K562 (cell line): ENCODE data around the gene RNF167.

Source experiments
- BRCA1 ChIP-seq, 2 experiments: fragments of 450-650 bp in 1 of 2; sonication (generic) in 1 of 2; formaldehyde crosslinking in 1 of 2; IDR thresholded peaks; 2 replicates each; pipeline versions ENCODE4 v1.5.0 to v1.6.1; 2017 to 2020; ENCODE audit warnings: mild to moderate bottlenecking in 1 of 2, missing genetic modification reagents in 1 of 2
- ETV5 ChIP-seq: sonication (generic); formaldehyde crosslinking; IDR thresholded peaks from 2 replicates; pipeline ENCODE4 v1.4.0; 2020; ENCODE audit warnings: low read depth, mild to moderate bottlenecking, missing genetic modification reagents
- EWSR1 ChIP-seq: fragments of 450-650 bp; IDR thresholded peaks from 2 replicates; pipeline ENCODE4 v1.6.1; 2018; ENCODE audit warnings: borderline replicate concordance, mild to moderate bottlenecking, low read depth, moderate library complexity; ENCODE audit not compliant: partially characterized antibody
- FOXA3 ChIP-seq, 2 experiments: fragments of 450-650 bp in 1 of 2; sonication (generic) in 1 of 2; formaldehyde crosslinking; IDR thresholded peaks in 1 of 2; conservative IDR thresholded peaks in 1 of 2; 2 replicates each; pipeline versions ENCODE4 v1.4.0 to v1.8.0; 2020 to 2022; ENCODE audit warnings: mild to moderate bottlenecking in 2 of 2, missing genetic modification reagents in 1 of 2
- NFRKB ChIP-seq: fragments of 450-650 bp; IDR thresholded peaks from 2 replicates; pipeline ENCODE4 v1.6.1; 2016; ENCODE audit warnings: low read depth
- POLR2A ChIP-seq: fragments of 450-650 bp; conservative IDR thresholded peaks from 2 replicates; pipeline ENCODE4 v1.6.1; 2016
- SP2 ChIP-seq: IDR thresholded peaks from 2 replicates; pipeline ENCODE4 v1.6.1; 2011; ENCODE audit warnings: mild to moderate bottlenecking, low read depth, low read length, moderate library complexity; ENCODE audit not compliant: poor library complexity, severe bottlenecking; ENCODE audit errors: extremely low read depth
- YY1 ChIP-seq, 3 experiments: IDR thresholded peaks; 2 replicates each; pipeline ENCODE4 v1.6.1; 2011; ENCODE audit warnings: low read length in 2 of 3, mild to moderate bottlenecking in 2 of 3, moderate library complexity in 2 of 3, borderline replicate concordance in 1 of 3, control low read depth in 1 of 3, low read depth in 1 of 3; ENCODE audit not compliant: insufficient read depth in 3 of 3, insufficient replicate concordance in 2 of 3, control insufficient read depth in 1 of 3, insufficient read length in 1 of 3; ENCODE audit errors: extremely low read depth in 1 of 3
- ZNF184 ChIP-seq: sonication (generic); formaldehyde crosslinking; IDR thresholded peaks from 2 replicates; pipeline ENCODE4 v1.5.0; 2020; ENCODE audit warnings: missing genetic modification reagents
- TF ChIP-seq, protein P1 (sequence below), 2 experiments: fragments of 450-650 bp; IDR thresholded peaks; 2 replicates each; pipeline ENCODE4 v1.6.1; 2016; ENCODE audit warnings: mild to moderate bottlenecking in 2 of 2, borderline replicate concordance in 1 of 2, low read depth in 1 of 2, moderate library complexity in 1 of 2
- TF ChIP-seq, protein P2 (sequence below), 3 experiments: IDR thresholded peaks in 2 of 3; conservative IDR thresholded peaks in 1 of 3; 2 replicates each; pipeline ENCODE4 v1.5.1; 2011 to 2012; ENCODE audit warnings: low read length in 3 of 3, mild to moderate bottlenecking in 3 of 3, control low read depth in 2 of 3, improper control_type of control experiment in 1 of 3, inconsistent platforms in 1 of 3, low read depth in 1 of 3, mixed read lengths in 1 of 3, moderate library complexity in 1 of 3; ENCODE audit not compliant: insufficient read depth in 2 of 3
- TF ChIP-seq, protein P3 (sequence below), 2 experiments: fragments of 450-650 bp in 1 of 2; sonication (generic) in 1 of 2; formaldehyde crosslinking in 1 of 2; IDR thresholded peaks in 1 of 2; conservative IDR thresholded peaks in 1 of 2; 2 replicates each; pipeline versions ENCODE4 v1.6.1 to v1.8.1; 2016 to 2023; ENCODE audit warnings: mild to moderate bottlenecking in 2 of 2, moderate library complexity in 2 of 2, inconsistent platforms in 1 of 2, missing genetic modification reagents in 1 of 2

DNA sequence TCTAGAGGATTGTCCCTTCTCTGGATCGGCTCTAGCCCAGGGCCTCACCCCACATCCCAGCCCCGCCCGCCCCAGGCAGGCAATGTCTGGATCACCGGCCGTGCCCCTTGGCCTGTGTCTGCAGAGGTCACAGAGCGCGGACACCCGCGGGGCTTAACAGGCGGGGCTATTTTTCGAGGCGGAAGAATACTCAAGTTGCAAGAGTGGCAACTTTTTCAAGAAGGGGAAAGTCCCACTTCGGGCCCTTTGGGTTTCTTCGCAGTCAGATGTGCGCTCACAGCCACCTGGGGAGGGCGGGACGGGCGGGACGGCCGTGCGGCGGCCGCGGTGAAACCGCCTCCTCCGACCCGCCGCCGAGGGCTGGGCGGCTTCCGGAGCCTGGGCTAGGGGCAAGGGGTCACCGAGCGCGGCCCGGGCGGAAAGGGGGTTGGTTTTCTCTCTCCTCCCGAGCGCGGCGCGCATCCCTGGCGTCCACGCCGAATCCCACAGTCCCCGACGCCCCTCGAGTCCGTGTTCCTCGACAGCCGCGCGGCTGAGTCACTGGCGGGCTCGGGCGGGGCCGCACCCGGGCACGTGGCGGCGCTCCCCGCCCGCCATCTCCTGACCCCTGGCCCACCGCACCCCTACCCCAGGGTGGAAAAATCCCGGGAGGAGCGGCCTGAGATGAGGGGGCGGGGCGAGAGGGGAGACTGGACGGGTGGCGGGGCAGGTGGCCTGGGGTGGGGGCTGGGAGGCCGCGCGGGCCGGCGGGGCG lies 9.4 kb downstream of the RNF167 start:
- no peak for TF ChIP-seq POLR2A
- TF ChIP-seq YY1 (IDR thresholded peaks at IDR 0.05; ENCODE audit: borderline replicate concordance in 1 of 3, control insufficient read depth in 1 of 3, extremely low read depth in 1 of 3, insufficient read depth in 3 of 3, insufficient read length in 1 of 3, insufficient replicate concordance in 2 of 3, low read depth in 1 of 3, low read length in 2 of 3): peak in 1 of 3 experiments; percentile 7
- TF ChIP-seq NFRKB: no peak
- TF ChIP-seq ETV5: peak; percentile 37
- TF ChIP-seq FOXA3 (CRISPR knock-in tag; conservative IDR thresholded peaks at IDR 0.05 in 1 of 2, IDR thresholded peaks at IDR 0.05 in 1 of 2): no peak
- no peak for TF ChIP-seq ZNF184 (CRISPR knock-in tag)
- TF ChIP-seq BRCA1 (IDR thresholded peaks at IDR 0.05): no peak
- TF ChIP-seq BRCA1 (CRISPR knock-in tag; IDR thresholded peaks at IDR 0.05): no peak
- TF ChIP-seq, protein P1, sequence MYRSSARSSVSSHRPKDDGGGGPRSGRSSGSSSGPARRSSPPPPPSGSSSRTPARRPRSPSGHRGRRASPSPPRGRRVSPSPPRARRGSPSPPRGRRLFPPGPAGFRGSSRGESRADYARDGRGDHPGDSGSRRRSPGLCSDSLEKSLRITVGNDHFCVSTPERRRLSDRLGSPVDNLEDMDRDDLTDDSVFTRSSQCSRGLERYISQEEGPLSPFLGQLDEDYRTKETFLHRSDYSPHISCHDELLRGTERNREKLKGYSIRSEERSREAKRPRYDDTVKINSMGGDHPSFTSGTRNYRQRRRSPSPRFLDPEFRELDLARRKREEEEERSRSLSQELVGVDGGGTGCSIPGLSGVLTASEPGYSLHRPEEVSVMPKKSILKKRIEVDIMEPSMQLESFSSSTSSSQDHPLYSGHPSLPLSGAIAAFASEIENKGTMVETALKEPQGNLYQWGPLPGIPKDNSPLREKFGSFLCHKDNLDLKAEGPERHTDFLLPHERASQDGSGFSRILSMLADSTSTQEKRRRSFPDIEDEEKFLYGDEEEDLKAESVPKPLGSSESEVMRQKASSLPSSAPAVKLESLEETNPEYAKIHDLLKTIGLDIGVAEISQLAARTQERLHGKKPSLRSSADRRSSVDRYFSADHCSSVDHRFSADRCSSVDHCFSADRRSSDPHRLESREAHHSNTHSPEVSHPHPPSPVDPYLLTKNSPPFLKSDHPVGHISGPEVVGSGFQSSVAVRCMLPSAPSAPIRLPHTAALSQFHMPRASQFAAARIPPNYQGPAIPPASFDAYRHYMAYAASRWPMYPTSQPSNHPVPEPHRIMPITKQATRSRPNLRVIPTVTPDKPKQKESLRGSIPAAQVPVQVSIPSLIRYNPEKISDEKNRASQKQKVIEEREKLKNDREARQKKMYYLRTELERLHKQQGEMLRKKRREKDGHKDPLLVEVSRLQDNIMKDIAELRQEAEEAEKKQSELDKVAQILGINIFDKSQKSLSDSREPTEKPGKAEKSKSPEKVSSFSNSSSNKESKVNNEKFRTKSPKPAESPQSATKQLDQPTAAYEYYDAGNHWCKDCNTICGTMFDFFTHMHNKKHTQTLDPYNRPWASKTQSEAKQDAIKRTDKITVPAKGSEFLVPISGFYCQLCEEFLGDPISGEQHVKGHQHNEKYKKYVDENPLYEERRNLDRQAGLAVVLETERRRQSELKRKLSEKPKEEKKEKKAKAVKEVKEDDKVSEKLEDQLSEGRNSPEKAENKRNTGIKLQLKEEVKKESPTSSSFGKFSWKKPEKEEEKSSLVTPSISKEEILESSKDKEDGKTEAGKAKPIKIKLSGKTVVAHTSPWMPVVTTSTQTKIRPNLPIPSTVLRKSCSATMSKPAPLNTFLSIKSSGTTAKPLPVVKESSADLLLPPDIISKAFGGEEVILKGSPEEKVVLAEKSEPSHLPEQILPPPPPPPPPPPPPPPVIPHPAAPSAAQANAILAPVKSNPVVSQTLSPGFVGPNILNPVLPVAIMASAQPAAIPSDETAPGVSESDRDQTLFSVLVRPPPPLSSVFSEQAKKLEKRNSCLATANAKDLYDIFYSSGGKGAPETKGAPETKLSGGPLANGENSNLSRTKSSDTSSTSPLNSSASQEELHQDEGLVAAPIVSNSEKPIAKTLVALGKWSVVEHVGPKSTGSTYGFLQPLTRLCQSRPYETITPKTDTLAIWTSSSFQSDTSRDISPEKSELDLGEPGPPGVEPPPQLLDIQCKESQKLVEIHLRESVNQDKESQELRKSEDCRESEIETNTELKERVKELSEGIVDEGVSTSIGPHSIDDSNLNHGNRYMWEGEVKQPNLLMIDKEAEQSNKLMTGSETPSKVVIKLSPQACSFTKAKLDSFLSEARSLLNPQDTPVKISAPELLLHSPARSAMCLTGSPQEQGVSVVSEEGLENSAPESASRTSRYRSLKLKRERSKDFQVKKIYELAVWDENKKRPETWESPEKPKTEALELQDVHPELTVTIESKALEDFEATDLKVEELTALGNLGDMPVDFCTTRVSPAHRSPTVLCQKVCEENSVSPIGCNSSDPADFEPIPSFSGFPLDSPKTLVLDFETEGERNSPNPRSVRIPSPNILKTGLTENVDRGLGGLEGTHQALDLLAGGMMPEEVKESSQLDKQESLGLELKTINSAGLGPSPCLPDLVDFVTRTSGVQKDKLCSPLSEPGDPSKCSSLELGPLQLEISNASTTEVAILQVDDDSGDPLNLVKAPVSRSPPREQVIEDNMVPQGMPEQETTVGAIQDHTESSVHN (IDR thresholded peaks at IDR 0.05; ENCODE audit: borderline replicate concordance in 1 of 2, low read depth in 1 of 2): no peak
- TF ChIP-seq, protein P2, sequence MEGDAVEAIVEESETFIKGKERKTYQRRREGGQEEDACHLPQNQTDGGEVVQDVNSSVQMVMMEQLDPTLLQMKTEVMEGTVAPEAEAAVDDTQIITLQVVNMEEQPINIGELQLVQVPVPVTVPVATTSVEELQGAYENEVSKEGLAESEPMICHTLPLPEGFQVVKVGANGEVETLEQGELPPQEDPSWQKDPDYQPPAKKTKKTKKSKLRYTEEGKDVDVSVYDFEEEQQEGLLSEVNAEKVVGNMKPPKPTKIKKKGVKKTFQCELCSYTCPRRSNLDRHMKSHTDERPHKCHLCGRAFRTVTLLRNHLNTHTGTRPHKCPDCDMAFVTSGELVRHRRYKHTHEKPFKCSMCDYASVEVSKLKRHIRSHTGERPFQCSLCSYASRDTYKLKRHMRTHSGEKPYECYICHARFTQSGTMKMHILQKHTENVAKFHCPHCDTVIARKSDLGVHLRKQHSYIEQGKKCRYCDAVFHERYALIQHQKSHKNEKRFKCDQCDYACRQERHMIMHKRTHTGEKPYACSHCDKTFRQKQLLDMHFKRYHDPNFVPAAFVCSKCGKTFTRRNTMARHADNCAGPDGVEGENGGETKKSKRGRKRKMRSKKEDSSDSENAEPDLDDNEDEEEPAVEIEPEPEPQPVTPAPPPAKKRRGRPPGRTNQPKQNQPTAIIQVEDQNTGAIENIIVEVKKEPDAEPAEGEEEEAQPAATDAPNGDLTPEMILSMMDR (IDR thresholded peaks at IDR 0.05 in 2 of 3, conservative IDR thresholded peaks at IDR 0.05 in 1 of 3; ENCODE audit: insufficient read depth in 2 of 3, low read depth in 1 of 3, low read length in 3 of 3): no peak
- no peak for TF ChIP-seq EWSR1
- TF ChIP-seq SP2: no peak
- TF ChIP-seq, protein P3, sequence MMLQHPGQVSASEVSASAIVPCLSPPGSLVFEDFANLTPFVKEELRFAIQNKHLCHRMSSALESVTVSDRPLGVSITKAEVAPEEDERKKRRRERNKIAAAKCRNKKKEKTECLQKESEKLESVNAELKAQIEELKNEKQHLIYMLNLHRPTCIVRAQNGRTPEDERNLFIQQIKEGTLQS (IDR thresholded peaks at IDR 0.05): no peak
- TF ChIP-seq, protein P3 (CRISPR knock-in tag; conservative IDR thresholded peaks at IDR 0.05): no peak
